K562 (cell line): ENCODE results near the gene DEGS2. TPM values are rescaled to one million over a fixed set of nuclear protein-coding genes. Genes with fewer than 3 reads are reported as not detected.
A peak's percentile ranks its signal among the peaks of the same experiment; 100 is the strongest.

ENCODE experiments used
- ATAC-seq: fragments of 200-7000 bp; cut with Tn5 transposase; 3 replicates; pipeline ENCODE4 v1.9.1; 2020; ENCODE audit warnings: moderate library complexity
- BruUV-seq: library from RNA; stranded (reverse); fragments of 400-500 nt; replicated peaks from 2 replicates; lab custom pipeline; 2021; lab: Mats Ljungman, UMichigan
- CTCF ChIA-PET: fragments of 300-600 bp; formaldehyde crosslinking; extraction: SDS; loops from one replicate; lab custom pipeline; 2021; ENCODE audit warnings: low intra/inter-chr PET ratio; lab: Yijun Ruan, JAX
- POLR2A ChIA-PET: fragments of 300-600, 350-650 bp; sonication (Branson Sonifier 250); formaldehyde crosslinking; extraction: SDS; loops from one replicate; lab custom pipeline; 2021; ENCODE audit warnings: antibody characterized with exemption, inconsistent platforms; lab: Yijun Ruan, JAX
- DNase-seq, 4 experiments: peaks; one replicate each; pipeline versions ENCODE4 v3.0.0 to v3.0.0-alpha.2; 2011 to 2018; ENCODE audit warnings: low spot score in 3 of 4, mixed read lengths in 3 of 4; ENCODE audit errors: extremely low read depth in 1 of 4
- FAIRE-seq: peaks from 2 replicates; lab custom pipeline; 2011; peaks lifted over from hg19 to GRCh38; lab: Jason Lieb, UNC
- H2AFZ ChIP-seq: 2 replicates; pipeline ENCODE4 v1.6.0; 2011; ENCODE audit warnings: low read depth, low read length, control low read depth, inconsistent platforms
- H3K27ac ChIP-seq: fragments of 200-600 bp; 3 replicates; pipeline ENCODE4 v1.8.0; 2011; ENCODE audit warnings: low read depth, mild to moderate bottlenecking, control low read depth, inconsistent platforms, low read length, moderate library complexity, mixed read lengths; ENCODE audit errors: extremely low read depth
- H3K27me3 ChIP-seq, 2 experiments: fragments of 300-600 bp in 1 of 2; 2 replicates in 1 of 2; 3 replicates in 1 of 2; pipeline versions ENCODE4 v1.6.0 to v1.8.0; 2011; ENCODE audit warnings: inconsistent platforms in 2 of 2, low read length in 2 of 2, mild to moderate bottlenecking in 1 of 2, mixed read lengths in 1 of 2, moderate library complexity in 1 of 2; ENCODE audit not compliant: control insufficient read depth in 2 of 2, insufficient read depth in 2 of 2
- H3K36me3 ChIP-seq: fragments of 300-600 bp; 3 replicates; pipeline ENCODE4 v1.8.0; 2011; ENCODE audit warnings: mild to moderate bottlenecking, low read length, inconsistent platforms; ENCODE audit not compliant: control insufficient read depth, insufficient read depth
- H3K4me1 ChIP-seq, 2 experiments: fragments of 200-600 bp in 1 of 2; replicated peaks in 1 of 2; 2 replicates in 1 of 2; 3 replicates in 1 of 2; pipeline versions ENCODE4 v1.5.1 to v1.8.0; 2011; ENCODE audit warnings: inconsistent platforms in 2 of 2, low read length in 2 of 2, mild to moderate bottlenecking in 1 of 2, mixed read lengths in 1 of 2, moderate library complexity in 1 of 2; ENCODE audit not compliant: control insufficient read depth in 2 of 2, insufficient read depth in 2 of 2
- H3K4me2 ChIP-seq: 2 replicates; pipeline ENCODE4 v1.6.1; 2011; ENCODE audit warnings: low read length, control low read depth, inconsistent platforms, mixed read lengths; ENCODE audit not compliant: insufficient read depth
- H3K4me3 ChIP-seq: fragments of 200-600 bp; sonication (generic), shearing (Covaris generic); 2 replicates; pipeline ENCODE4 v1.5.1; 2016; ENCODE audit warnings: control low read depth, inconsistent platforms
- H3K79me2 ChIP-seq: fragments of 200-600 bp; 3 replicates; pipeline ENCODE4 v1.8.0; 2011; ENCODE audit warnings: low read length, inconsistent platforms; ENCODE audit not compliant: control insufficient read depth, insufficient read depth
- H3K9ac ChIP-seq, 2 experiments: 2 replicates each; pipeline versions ENCODE4 v1.6.0 to v1.6.1; 2011; ENCODE audit warnings: low read depth in 2 of 2, low read length in 2 of 2, control low read depth in 1 of 2, inconsistent platforms in 1 of 2, mild to moderate bottlenecking in 1 of 2, mixed read lengths in 1 of 2; ENCODE audit not compliant: insufficient read depth in 1 of 2
- H3K9me1 ChIP-seq: one replicate; pipeline ENCODE4 v1.6.0; 2011; ENCODE audit warnings: inconsistent platforms, mild to moderate bottlenecking, low read length, moderate library complexity; ENCODE audit not compliant: control insufficient read depth, insufficient read depth
- H3K9me3 ChIP-seq: replicated peaks from 2 replicates; pipeline ENCODE4 v1.5.1; 2011; ENCODE audit warnings: low read depth, low read length, inconsistent platforms; ENCODE audit not compliant: control insufficient read depth, insufficient read depth
- H4K20me1 ChIP-seq: replicated peaks from 2 replicates; pipeline ENCODE4 v1.6.1; 2011; ENCODE audit warnings: low read length, inconsistent platforms, mixed read lengths; ENCODE audit not compliant: control insufficient read depth, insufficient read depth
- GTF2B ChIP-seq: IDR thresholded peaks from 2 replicates; pipeline ENCODE4 v1.6.1; 2011; ENCODE audit not compliant: insufficient read length; ENCODE audit errors: extremely low read depth
- ZNF121 ChIP-seq: sonication (generic); formaldehyde crosslinking; conservative IDR thresholded peaks from 2 replicates; pipeline ENCODE4 v1.8.0; 2022; ENCODE audit warnings: missing genetic modification reagents
- ZNF407 ChIP-seq: fragments of 450-650 bp; IDR thresholded peaks from 2 replicates; pipeline ENCODE4 v1.6.1; 2016; ENCODE audit warnings: low read depth
- WGBS: fragments of 100-300 bp; shearing (Covaris generic); methylation state at CpG from one replicate; pipeline ENCODE4 v1.1.6; 2016; ENCODE audit warnings: low coverage, mixed read lengths; ENCODE audit not compliant: insufficient coverage; ENCODE audit errors: missing lambda C conversion rate; 5-methylcytosine and 5-hydroxymethylcytosine counted together
- in situ Hi-C: fragments of 300-500 bp; cut with MboI; formaldehyde crosslinking; loops from 4 replicates; pipeline ENCODE4 v1.15.0; 2018; ENCODE audit warnings: inconsistent platforms, mixed read lengths
- intact Hi-C: fragments of 100-400 bp; cut with micrococcal nuclease; formaldehyde crosslinking; loops from 2 replicates; pipeline ENCODE4 v1.14.2; 2022
- polyA plus RNA-seq, 8 experiments: library from polyadenylated mRNA; depleted of rRNA in 4 of 8; stranded (reverse) in 5 of 8; unstranded in 3 of 8; fragments of >200 nt; fragmentation: Nextera tagmentation in 2 of 8; fragmentation: Illumina TruSeq in 1 of 8; extraction: Ambion mirVana in 2 of 8; extraction: Trizol in 1 of 8; gene quantifications; 2 replicates each; pipeline versions ENCODE4 v1.2.1 to v1.2.3, GENCODE V29; 2011 to 2014; ENCODE audit warnings: inconsistent platforms in 1 of 8, missing spikeins in 1 of 8
- total RNA-seq, 7 experiments: library from RNA; depleted of rRNA in 6 of 7; stranded (reverse); fragments of >200 nt in 6 of 7; fragmentation: Illumina TruSeq in 2 of 7; extraction: Trizol in 2 of 7; gene quantifications; 2 replicates each; pipeline versions ENCODE4 v1.2.1 to v1.2.3, GENCODE V29; 2011 to 2021; ENCODE audit warnings: low replicate concordance in 1 of 7

DEGS2 gene
- total and polyA plus RNA-seq, 9 of the 15 experiments (the other 6 are each of a cell fraction or from before 2014, with no cell fraction given): 0.22 to 2.9 (median 0.70) TPM

GRCh38 chr14:100147691-100148464 is 11.6 kb downstream of the DEGS2 start:
- Histone ChIP-seq H3K9me1 (no peaks in the 10 kb centered on the region), H3K4me2 (no peak overlapping the region), H2AFZ (no peak overlapping the region), H3K79me2 (no peaks in the 10 kb centered on the region), H3K4me1 (peaks cover 8 to 71% of the 10 kb centered on the region in 2 experiments), H3K4me3 (no peak overlapping the region), H3K9ac (peak overlapping the region in 1 of 2 experiments; percentile 26; a peak in 1 of 4 replicates), H3K27ac (no peak overlapping the region), H3K9me3 (no peaks in the 10 kb centered on the region), H4K20me1 (no peaks in the 10 kb centered on the region), H3K27me3 (no peaks in the 10 kb centered on the region), H3K36me3 (peaks cover 11% of the 10 kb centered on the region; the same call in 1 of the 3 replicates)
- ATAC-seq (no peak), FAIRE-seq (no peak), DNase-seq (no peak)
- in situ Hi-C loops (no loop called here), intact Hi-C loops (no loop called here)
- no TSS peak for BruUV-seq
- WGBS: 71% methylated on average over 21 of the region's 28 CpGs
- TF ChIP-seq ZNF407: no peak
- TF ChIP-seq GTF2B: no peak
- no peak for TF ChIP-seq ZNF121 (CRISPR knock-in tag)
- CTCF ChIA-PET: no interaction called here
- POLR2A ChIA-PET: no interaction called here
